ENCODE results near the gene MROH7. TPM values are rescaled to one million over a fixed set of nuclear protein-coding genes. Genes with fewer than 3 reads are reported as not detected.
A peak's percentile ranks its signal among the peaks of the same experiment; 100 is the strongest.

The MROH7 gene
- total RNA-seq, 4 donors from 2014 or later, result 5.7 to 25.2 (median 13.3) TPM

- ATAC-seq, result no peak
- 40 to 80% methylated on average over 1 to 2 of the region's 3 CpGs for WGBS, 2 donors (ENCODE audit: low coverage in 1 of 2)
- no peak for TF ChIP-seq POLR2A (IDR thresholded peaks at IDR 0.05)
- no peaks in the 10 kb centered on the region for H3K9me3 ChIP-seq
- H3K36me3 ChIP-seq, result peaks cover 0 to 43% of the 10 kb centered on the region in 2 donors
- H3K27me3 ChIP-seq, result no peaks in the 10 kb centered on the region
- H3K4me3 ChIP-seq, result no peak overlapping the region
- H3K4me1 ChIP-seq, result peaks cover 0 to 8% (median 0%) of the 10 kb centered on the region in 3 donors
- H3K27ac ChIP-seq, result no peak overlapping the region
Observed at GRCh38 chr1:54710434-54710833, 68.8 kb downstream of the MROH7 start.

GRCh38 chr1:54710841-54711240 is 69.3 kb downstream of the MROH7 start:
- H3K4me1 ChIP-seq, result peaks cover 0 to 9% (median 0%) of the 10 kb centered on the region in 3 donors
- no peak overlapping the region for H3K4me3 ChIP-seq
- H3K9me3 ChIP-seq, result no peaks in the 10 kb centered on the region
- H3K27ac ChIP-seq, result no peak overlapping the region
- H3K36me3 ChIP-seq, result peaks cover 0 to 42% of the 10 kb centered on the region in 2 donors
- no peaks in the 10 kb centered on the region for H3K27me3 ChIP-seq
- no peak for ATAC-seq
- WGBS, 2 donors (ENCODE audit: low coverage in 1 of 2), result 60% methylated on average over 4 of the region's 6 CpGs; no CpG with 5 or more reads in 1 of the 2 donors
- TF ChIP-seq CTCF (IDR thresholded peaks at IDR 0.05), result no peak
- no peak for TF ChIP-seq POLR2A (IDR thresholded peaks at IDR 0.05)
- no peak for TF ChIP-seq POLR2AphosphoS5 (IDR thresholded peaks at IDR 0.05)
- no peak for TF ChIP-seq EP300 (IDR thresholded peaks at IDR 0.05)

GRCh38 chr1:54711536-54711935 is 70.0 kb downstream of the MROH7 start:
- no peak overlapping the region for H3K4me3 ChIP-seq
- TF ChIP-seq EP300 (IDR thresholded peaks at IDR 0.05) (no peak), CTCF (IDR thresholded peaks at IDR 0.05) (no peak), POLR2AphosphoS5 (IDR thresholded peaks at IDR 0.05) (no peak), POLR2A (IDR thresholded peaks at IDR 0.05) (no peak)
- no peak for ATAC-seq
- no peaks in the 10 kb centered on the region for H3K27me3 ChIP-seq
- WGBS, 2 donors (ENCODE audit: low coverage in 1 of 2), result 76 to 87% methylated on average over 4 to 9 of the region's 10 CpGs
- H3K9me3 ChIP-seq, result no peaks in the 10 kb centered on the region
- H3K36me3 ChIP-seq, result peaks cover 0 to 35% of the 10 kb centered on the region in 2 donors
- H3K27ac ChIP-seq, result no peak overlapping the region
- peaks cover 0 to 14% (median 2%) of the 10 kb centered on the region in 3 donors for H3K4me1 ChIP-seq

GRCh38 chr1:54714881-54715492 is 73.4 kb downstream of the MROH7 start:
- Histone ChIP-seq H3K9me3 (no peaks in the 10 kb centered on the region), H3K36me3 (peaks cover 0 to 26% of the 10 kb centered on the region in 2 donors), H3K27me3 (no peaks in the 10 kb centered on the region), H3K4me1 (peaks cover 2 to 23% (median 7%) of the 10 kb centered on the region in 3 donors), H3K27ac (peak overlapping the region in 3 of 4 donors; percentile 80 to 81 (median 80)), H3K4me3 (peak overlapping the region; percentile 69 to 74)
- TF ChIP-seq EP300 (IDR thresholded peaks at IDR 0.05), result no peak
- TF ChIP-seq CTCF (IDR thresholded peaks at IDR 0.05), result no peak
- no peak for TF ChIP-seq POLR2AphosphoS5 (IDR thresholded peaks at IDR 0.05)
- no peak for TF ChIP-seq POLR2A (IDR thresholded peaks at IDR 0.05)
- 67% methylated on average over 1 to 2 of the region's 7 CpGs for WGBS, 2 donors (ENCODE audit: low coverage in 1 of 2)
- ATAC-seq, result no peak

GRCh38 chr1:54715493-54716298 is 74.1 kb downstream of the MROH7 start, which contains the start of gene TTC4:
TSS of gene TTC4 (plus strand) at chr1:54715861. CDS start at chr1:54715909, 48 bp downstream.
- peak within 1 kb of the TSS; percentile 69 to 74 for H3K4me3 ChIP-seq
- whole genome bisulfite sequencing, 2 donors (ENCODE audit: low coverage in 1 of 2), result 0 to 7% methylated on average over 1 to 6 of the region's 51 CpGs
- H3K4me1 ChIP-seq, result peaks cover 2 to 23% (median 7%) of the 10 kb centered on the region in 3 donors
- H3K27me3 ChIP-seq, result no peaks in the 10 kb centered on the region
- TF ChIP-seq POLR2A (IDR thresholded peaks at IDR 0.05) (peak; percentile 31 to 41), CTCF (IDR thresholded peaks at IDR 0.05) (peak in 2 of 4 experiments; percentile 13 to 20), EP300 (IDR thresholded peaks at IDR 0.05) (no peak), POLR2AphosphoS5 (IDR thresholded peaks at IDR 0.05) (peak; percentile 63)
- ATAC-seq, result peak; percentile 99
- no peaks in the 10 kb centered on the region for H3K9me3 ChIP-seq
- H3K36me3 ChIP-seq, result peaks cover 0 to 33% of the 10 kb centered on the region in 2 donors
- peak within 1 kb of the TSS; percentile 6 to 81 (median 80) for H3K27ac ChIP-seq
